NT2/D1 (cell line): Measurements from ENCODE around the gene PLEKHD1.

ENCODE experiments used
- DNase-seq: peaks from one replicate; pipeline ENCODE4 v3.0.0-alpha.2; 2011; ENCODE audit warnings: low read depth, low spot score
- H3K27me3 ChIP-seq: 2 replicates; pipeline ENCODE4 v1.6.0; 2011; ENCODE audit warnings: mild to moderate bottlenecking; ENCODE audit not compliant: insufficient read length, insufficient read depth
- H3K36me3 ChIP-seq: 2 replicates; pipeline ENCODE4 v1.6.1; 2011; ENCODE audit warnings: mild to moderate bottlenecking, low read length, mixed read lengths; ENCODE audit not compliant: insufficient read depth, insufficient read length
- H3K4me1 ChIP-seq: 2 replicates; pipeline ENCODE4 v1.5.1; 2011; ENCODE audit not compliant: insufficient read depth, insufficient read length
- H3K4me3 ChIP-seq: 2 replicates; pipeline ENCODE4 v1.5.1; 2011; ENCODE audit warnings: low read depth; ENCODE audit not compliant: insufficient read length
- H3K9ac ChIP-seq: 2 replicates; pipeline ENCODE4 v1.6.0; 2011; ENCODE audit warnings: low read depth; ENCODE audit not compliant: insufficient read length
- H3K9me3 ChIP-seq: 2 replicates; pipeline ENCODE4 v1.5.1; 2011; ENCODE audit warnings: mild to moderate bottlenecking, low read length; ENCODE audit not compliant: insufficient read depth
- SUZ12 ChIP-seq: IDR thresholded peaks from 2 replicates; pipeline ENCODE4 v1.6.1; 2011; ENCODE audit not compliant: insufficient read length, insufficient read depth; ENCODE audit errors: extremely low read depth
- YY1 ChIP-seq: IDR thresholded peaks from 2 replicates; pipeline ENCODE4 v1.6.1; 2011; ENCODE audit not compliant: insufficient read length, insufficient read depth
- ZNF274 ChIP-seq: IDR thresholded peaks from 2 replicates; pipeline ENCODE4 v1.6.1; 2011; ENCODE audit warnings: mild to moderate bottlenecking, low read depth, low read length

Gene PLEKHD1

DNA sequence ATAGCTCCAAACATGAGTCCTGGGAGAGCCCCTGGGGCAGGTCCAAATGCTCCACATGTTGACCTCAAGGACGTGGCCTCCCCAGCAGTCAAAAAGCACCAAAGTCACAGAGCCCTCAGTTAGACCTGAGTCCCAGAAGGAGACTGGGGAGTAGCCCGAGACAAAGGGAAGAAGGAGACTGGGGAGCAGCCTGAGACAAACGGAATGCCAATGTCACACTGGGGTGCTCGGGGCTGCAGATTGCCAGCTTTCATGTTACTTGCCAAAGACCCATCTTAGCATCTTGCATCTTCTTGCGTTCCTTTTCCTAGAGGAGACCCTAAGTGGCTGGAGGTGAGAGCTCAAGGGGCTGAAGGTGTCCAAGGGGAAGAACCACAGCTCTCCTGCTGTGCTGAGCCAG, 14.9 kb downstream of the PLEKHD1 start:
- DNase-seq: no peak
- Histone ChIP-seq H3K36me3 (no peaks in the 10 kb centered on the region), H3K4me1 (peaks cover 15% of the 10 kb centered on the region), H3K27me3 (peaks cover 9% of the 10 kb centered on the region), H3K4me3 (no peak overlapping the region), H3K9ac (no peak overlapping the region), H3K9me3 (no peaks in the 10 kb centered on the region)
- TF ChIP-seq ZNF274 (no peak), SUZ12 (no peak), YY1 (no peak)

DNA sequence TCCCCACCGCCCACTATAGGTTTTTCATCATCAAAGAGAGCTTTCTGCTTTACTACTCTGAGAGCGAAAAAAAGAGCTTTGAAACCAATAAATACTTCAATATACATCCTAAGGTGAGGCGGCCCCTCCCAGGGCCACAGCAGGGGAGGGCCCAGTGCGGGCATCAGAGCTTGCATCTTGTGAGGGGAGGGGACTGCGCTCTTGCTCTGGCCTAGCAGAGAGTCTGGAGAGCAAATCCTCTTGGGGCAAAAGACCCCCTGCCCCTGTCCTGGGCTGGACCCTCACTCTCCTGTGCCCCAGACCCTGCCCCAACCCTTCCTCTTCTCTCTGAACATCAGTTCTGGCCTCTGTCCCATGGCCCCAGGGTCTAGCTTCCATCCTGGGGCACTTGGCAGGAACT, 15.6 kb downstream of the PLEKHD1 start:
- Histone ChIP-seq H3K36me3 (no peaks in the 10 kb centered on the region), H3K9me3 (no peaks in the 10 kb centered on the region), H3K9ac (no peak overlapping the region), H3K4me1 (peaks cover 15% of the 10 kb centered on the region), H3K27me3 (peaks cover 9% of the 10 kb centered on the region), H3K4me3 (no peak overlapping the region)
- TF ChIP-seq ZNF274 (no peak), YY1 (no peak), SUZ12 (no peak)
- no peak for DNase-seq

DNA sequence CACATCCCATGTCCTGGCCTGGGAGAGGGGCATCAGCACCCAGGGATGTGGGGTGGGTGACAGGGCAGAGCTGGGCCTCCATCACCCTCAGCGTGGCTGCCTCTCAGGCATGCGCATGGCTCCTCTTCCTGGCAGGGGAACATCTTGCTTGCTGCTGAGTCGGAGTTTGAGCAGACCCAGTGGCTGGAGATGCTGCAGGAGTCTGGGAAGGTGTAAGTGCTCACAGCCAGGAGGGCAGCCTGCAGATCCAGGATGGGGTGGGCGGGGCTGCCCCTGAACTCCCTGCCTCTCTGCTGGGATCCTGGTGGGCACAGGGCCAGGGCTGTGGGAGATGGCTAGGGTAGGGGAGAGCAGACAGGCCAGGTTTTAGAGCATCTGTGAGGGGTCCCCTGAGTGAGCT, 16.2 kb downstream of the PLEKHD1 start:
- Histone ChIP-seq H3K4me1 (peaks cover 15% of the 10 kb centered on the region), H3K9ac (peak overlapping the region; percentile 42), H3K9me3 (no peaks in the 10 kb centered on the region), H3K4me3 (no peak overlapping the region), H3K27me3 (peaks cover 9% of the 10 kb centered on the region), H3K36me3 (no peaks in the 10 kb centered on the region)
- TF ChIP-seq YY1: no peak
- TF ChIP-seq ZNF274: no peak
- TF ChIP-seq SUZ12: no peak
- DNase-seq: no peak

DNA sequence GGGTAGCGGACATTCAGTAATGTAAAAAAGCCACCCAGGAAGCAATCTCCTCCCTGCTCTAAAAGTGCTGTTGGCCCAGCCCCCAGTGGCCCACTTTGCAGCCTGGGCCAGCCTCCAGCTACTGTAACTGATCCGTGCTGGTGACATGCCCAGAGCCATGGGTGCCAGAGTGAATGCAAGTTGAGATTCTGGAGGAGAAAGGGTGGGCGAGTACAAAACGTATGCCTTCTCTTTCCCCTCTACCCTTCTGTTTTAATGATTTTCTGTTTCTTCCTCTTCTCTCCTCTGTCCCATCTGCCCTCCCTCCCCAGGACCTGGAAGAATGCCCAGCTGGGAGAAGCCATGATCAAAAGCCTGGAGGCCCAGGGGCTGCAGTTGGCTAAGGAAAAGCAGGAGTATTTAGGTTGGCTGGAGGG, 16.9 kb downstream of the PLEKHD1 start:
- Histone ChIP-seq H3K9ac (no peak overlapping the region), H3K4me3 (no peak overlapping the region), H3K4me1 (peaks cover 15% of the 10 kb centered on the region), H3K36me3 (no peaks in the 10 kb centered on the region), H3K27me3 (peaks cover 9% of the 10 kb centered on the region), H3K9me3 (no peaks in the 10 kb centered on the region)
- no peak for TF ChIP-seq SUZ12
- DNase-seq: no peak

DNA sequence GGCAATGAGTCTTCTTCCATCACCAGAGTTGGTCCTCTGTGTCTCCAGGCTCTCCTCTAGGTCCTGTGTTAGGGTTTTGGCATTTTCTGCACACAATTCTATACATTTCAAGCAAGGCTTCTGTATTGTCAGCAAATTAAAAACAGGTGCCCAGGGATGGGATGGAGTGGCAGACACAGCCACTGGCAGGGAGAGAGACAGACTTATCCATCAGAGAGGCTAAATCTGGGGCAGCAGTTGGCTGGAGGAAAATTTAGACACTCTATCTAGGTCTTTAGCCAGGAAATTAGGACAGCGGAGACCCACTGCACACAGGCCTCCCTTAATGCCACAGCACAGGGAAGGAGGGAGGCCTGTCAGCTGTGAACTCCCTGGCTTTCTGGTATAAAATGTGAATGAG, 20.2 kb downstream of the PLEKHD1 start:
- Histone ChIP-seq H3K9ac (no peak overlapping the region), H3K27me3 (peaks cover 9% of the 10 kb centered on the region), H3K4me3 (no peak overlapping the region), H3K9me3 (no peaks in the 10 kb centered on the region), H3K36me3 (no peaks in the 10 kb centered on the region), H3K4me1 (peaks cover 15% of the 10 kb centered on the region)
- DNase-seq: no peak
- TF ChIP-seq SUZ12: no peak
- no peak for TF ChIP-seq YY1
- TF ChIP-seq ZNF274: no peak

DNA sequence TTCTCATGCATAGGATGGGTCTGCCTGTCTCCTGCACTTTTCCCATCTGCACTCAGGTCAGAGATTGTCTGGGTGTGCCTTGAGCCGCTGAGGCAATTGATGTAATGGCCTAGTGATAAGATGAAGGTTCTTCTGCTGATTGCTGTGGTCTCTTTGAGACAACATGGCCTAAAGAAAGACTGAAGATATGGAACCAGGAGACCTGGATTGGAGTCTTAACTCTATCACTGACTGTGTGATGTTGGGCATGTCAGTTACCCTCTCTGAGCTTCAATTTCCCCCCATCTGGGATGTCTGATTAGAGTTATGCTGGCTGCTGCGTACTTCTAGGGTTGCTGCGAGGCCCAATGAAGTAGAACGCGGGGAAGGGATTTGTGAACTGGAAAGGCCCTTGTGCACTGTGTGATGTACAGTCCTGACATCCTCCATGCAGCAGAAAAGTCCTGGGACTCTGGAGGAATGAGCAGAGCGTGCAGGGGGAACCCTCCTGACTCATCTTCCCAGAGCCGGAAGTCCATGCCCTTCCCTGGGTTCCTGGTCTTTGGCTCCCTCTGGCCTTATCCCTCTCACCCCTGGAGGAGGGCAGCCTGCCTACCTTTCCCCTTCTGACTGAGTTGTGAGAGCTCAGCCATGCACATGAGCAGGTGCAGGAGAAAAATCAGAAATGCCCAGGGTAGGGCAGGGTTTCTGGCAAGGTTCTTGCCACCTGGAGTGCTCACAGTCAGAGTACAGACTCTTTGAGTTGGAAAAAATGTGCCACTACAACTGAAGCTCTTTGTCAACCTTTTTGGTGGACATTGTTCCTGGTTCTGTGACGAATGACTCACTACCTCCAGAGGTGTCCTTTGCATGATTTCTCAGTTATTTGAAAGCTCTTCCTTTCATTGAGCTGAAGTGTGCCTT, 21.1 kb downstream of the PLEKHD1 start:
- Histone ChIP-seq H3K9me3 (no peaks in the 10 kb centered on the region), H3K27me3 (peaks cover 9% of the 10 kb centered on the region), H3K4me1 (peaks cover 11% of the 10 kb centered on the region), H3K36me3 (no peaks in the 10 kb centered on the region), H3K4me3 (no peak overlapping the region), H3K9ac (no peak overlapping the region)
- TF ChIP-seq YY1 (no peak), ZNF274 (no peak), SUZ12 (no peak)
- DNase-seq: no peak

DNA sequence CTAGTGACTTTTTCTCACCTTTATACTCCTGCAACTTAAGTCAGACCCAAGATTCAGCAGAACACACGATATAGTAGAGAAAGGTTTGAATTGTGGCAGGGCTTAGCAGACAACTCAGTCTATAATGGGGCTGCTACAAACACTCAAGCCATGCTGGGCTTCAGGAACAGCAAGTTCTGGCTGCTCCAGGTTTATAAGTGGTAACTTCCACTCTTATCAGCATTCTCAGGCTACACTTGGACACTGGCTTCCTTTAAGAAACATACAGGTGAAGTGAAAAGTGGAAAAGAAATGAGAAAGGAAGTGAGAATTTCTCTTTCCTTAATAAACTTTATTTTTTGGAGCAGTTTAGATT, 21.7 kb downstream of the PLEKHD1 start:
- no peak overlapping the region for H3K9ac ChIP-seq
- H3K4me3 ChIP-seq: no peak overlapping the region
- no peak for DNase-seq
- H3K36me3 ChIP-seq: no peaks in the 10 kb centered on the region
- H3K4me1 ChIP-seq: peaks cover 10% of the 10 kb centered on the region
- H3K27me3 ChIP-seq: peaks cover 9% of the 10 kb centered on the region
- TF ChIP-seq YY1 (no peak), SUZ12 (no peak), ZNF274 (no peak)
- no peaks in the 10 kb centered on the region for H3K9me3 ChIP-seq
